Measurements from ENCODE around the gene SERPINA3. TPM values are rescaled to one million over a fixed set of nuclear protein-coding genes. Genes with fewer than 3 reads are reported as not detected.
"Not testable (repeated sequence)": the region's sequence is repeated elsewhere in the genome, so short reads cannot be mapped to it uniquely, and the experiment has no call there.

SERPINA3 gene
- total RNA-seq, 1 donor from 2014 or later: 1.3 TPM

GRCh38 chr14:94575730-94576585, 36.2 kb upstream of the SERPINA3 start:
- Histone ChIP-seq H3K4me2 (ENCODE audit: low read length) (peak overlapping the region; percentile 1), H4K20me1 (ENCODE audit: insufficient read depth, low read length) (no peaks in the 10 kb centered on the region), H3K9me3 (ENCODE audit: insufficient read depth, low read depth, low read length) (no peaks in the 10 kb centered on the region), H3K27ac (ENCODE audit: low read depth, low read length) (no peak overlapping the region), H3K36me3 (ENCODE audit: insufficient read depth, low read length) (no peaks in the 10 kb centered on the region), H3K79me2 (ENCODE audit: insufficient read depth, low read length) (no peaks in the 10 kb centered on the region), H2AFZ (ENCODE audit: low read depth, low read length) (no peak overlapping the region), H3K27me3 (ENCODE audit: insufficient read depth, low read length) (no peaks in the 10 kb centered on the region), H3K4me1 (ENCODE audit: insufficient read depth, low read length) (peaks cover 19% of the 10 kb centered on the region), H3K9ac (ENCODE audit: low read length) (no peak overlapping the region), H3K4me3 (ENCODE audit: insufficient read depth, low read depth, low read length) (no peak overlapping the region)
- FAIRE-seq (no peak), DNase-seq (ENCODE audit: low read depth) (peak; percentile 94)
- TF ChIP-seq CTCF (IDR thresholded peaks at IDR 0.05; ENCODE audit: insufficient read depth, low read depth, low read length) (no peak), EZH2 (IDR thresholded peaks at IDR 0.05; ENCODE audit: insufficient read depth, low read length) (no peak)
- H3K4me3 Mint-ChIP-seq (ENCODE audit: unreplicated experiment): no peak overlapping the region
- H3K36me3 Mint-ChIP-seq (ENCODE audit: low read depth, unreplicated experiment): no peaks in the 10 kb centered on the region
- peak overlapping the region; percentile 10 for H3K27ac Mint-ChIP-seq (ENCODE audit: unreplicated experiment)
- H3K4me1 Mint-ChIP-seq (ENCODE audit: low read depth, unreplicated experiment): no peaks in the 10 kb centered on the region
- H3K27me3 Mint-ChIP-seq (ENCODE audit: low read depth, unreplicated experiment): peaks cover 17% of the 10 kb centered on the region
- no peaks in the 10 kb centered on the region for H3K9me3 Mint-ChIP-seq (ENCODE audit: unreplicated experiment)

GRCh38 chr14:94577472-94577871, 34.7 kb upstream of the SERPINA3 start:
- not testable (repeated sequence) for H3K79me2 ChIP-seq (ENCODE audit: insufficient read depth, low read length); H3K4me1 Mint-ChIP-seq (ENCODE audit: low read depth, unreplicated experiment); H3K9me3 ChIP-seq (ENCODE audit: insufficient read depth, low read depth, low read length); H3K27ac ChIP-seq (ENCODE audit: low read depth, low read length); H3K27ac Mint-ChIP-seq (ENCODE audit: unreplicated experiment); H4K20me1 ChIP-seq (ENCODE audit: insufficient read depth, low read length); H3K4me2 ChIP-seq (ENCODE audit: low read length); H3K27me3 ChIP-seq (ENCODE audit: insufficient read depth, low read length); FAIRE-seq; H2AFZ ChIP-seq (ENCODE audit: low read depth, low read length); H3K4me3 ChIP-seq (ENCODE audit: insufficient read depth, low read depth, low read length); DNase-seq (ENCODE audit: low read depth); H3K4me1 ChIP-seq (ENCODE audit: insufficient read depth, low read length); H3K36me3 Mint-ChIP-seq (ENCODE audit: low read depth, unreplicated experiment); H3K36me3 ChIP-seq (ENCODE audit: insufficient read depth, low read length); H3K4me3 Mint-ChIP-seq (ENCODE audit: unreplicated experiment); H3K9me3 Mint-ChIP-seq (ENCODE audit: unreplicated experiment); H3K9ac ChIP-seq (ENCODE audit: low read length)
- H3K27me3 Mint-ChIP-seq (ENCODE audit: low read depth, unreplicated experiment): peaks cover 17% of the 10 kb centered on the region

GRCh38 chr14:94578712-94579111, 33.5 kb upstream of the SERPINA3 start:
- FAIRE-seq (no peak), DNase-seq (ENCODE audit: low read depth) (no peak)
- Histone ChIP-seq H3K4me1 (ENCODE audit: insufficient read depth, low read length) (peaks cover 9% of the 10 kb centered on the region), H3K79me2 (ENCODE audit: insufficient read depth, low read length) (no peaks in the 10 kb centered on the region), H3K4me2 (ENCODE audit: low read length) (no peak overlapping the region), H3K4me3 (ENCODE audit: insufficient read depth, low read depth, low read length) (no peak overlapping the region), H3K9ac (ENCODE audit: low read length) (no peak overlapping the region), H3K27ac (ENCODE audit: low read depth, low read length) (no peak overlapping the region), H3K9me3 (ENCODE audit: insufficient read depth, low read depth, low read length) (no peaks in the 10 kb centered on the region), H3K36me3 (ENCODE audit: insufficient read depth, low read length) (no peaks in the 10 kb centered on the region), H2AFZ (ENCODE audit: low read depth, low read length) (no peak overlapping the region), H4K20me1 (ENCODE audit: insufficient read depth, low read length) (no peaks in the 10 kb centered on the region), H3K27me3 (ENCODE audit: insufficient read depth, low read length) (no peaks in the 10 kb centered on the region)
- Mint-ChIP-seq H3K27ac (ENCODE audit: unreplicated experiment) (no peak overlapping the region), H3K27me3 (ENCODE audit: low read depth, unreplicated experiment) (peaks cover 17% of the 10 kb centered on the region), H3K4me1 (ENCODE audit: low read depth, unreplicated experiment) (no peaks in the 10 kb centered on the region), H3K4me3 (ENCODE audit: unreplicated experiment) (no peak overlapping the region), H3K9me3 (ENCODE audit: unreplicated experiment) (peaks cover 7% of the 10 kb centered on the region), H3K36me3 (ENCODE audit: low read depth, unreplicated experiment) (no peaks in the 10 kb centered on the region)
- TF ChIP-seq CTCF (IDR thresholded peaks at IDR 0.05; ENCODE audit: insufficient read depth, low read depth, low read length) (no peak), EZH2 (IDR thresholded peaks at IDR 0.05; ENCODE audit: insufficient read depth, low read length) (no peak)
